ENCODE results near the gene PLEKHB1. TPM values are rescaled to one million over a fixed set of nuclear protein-coding genes. Genes with fewer than 3 reads are reported as not detected.

The PLEKHB1 gene
- total and polyA plus RNA-seq, 9 donors, result 1.4 to 41.6 (median 8.3) TPM

DNA sequence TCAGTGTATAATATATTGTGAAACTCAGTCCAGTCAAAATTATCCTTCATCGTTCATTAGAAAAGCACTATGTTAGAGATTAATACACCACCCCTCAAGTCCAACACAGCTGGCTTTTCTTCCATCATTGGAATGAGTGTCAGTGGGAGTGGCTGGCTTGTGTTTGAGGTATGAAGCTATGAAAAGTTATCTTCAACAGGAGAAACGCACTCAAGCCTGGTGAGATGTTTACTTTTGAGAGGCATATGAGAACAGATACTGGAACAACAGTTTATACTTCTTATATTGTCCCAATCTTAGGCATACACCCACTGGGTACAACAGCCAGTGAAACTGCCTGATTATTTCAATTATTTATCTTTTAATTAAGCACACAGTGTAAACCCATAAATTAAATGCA is 34.3 kb downstream of the PLEKHB1 start:
- H3K4me3 ChIP-seq, result no peak overlapping the region
- DNase-seq, result no peak
- no peaks in the 10 kb centered on the region for H3K27me3 ChIP-seq
- H3K27ac ChIP-seq, result no peak overlapping the region
- H3K9me3 ChIP-seq, result no peaks in the 10 kb centered on the region
- H3K4me1 ChIP-seq (ENCODE audit: insufficient read depth), result no peaks in the 10 kb centered on the region
- intact Hi-C loops (cut with DNase I), result no loop called here
- H3K36me3 ChIP-seq, result no peaks in the 10 kb centered on the region
- TF ChIP-seq EP300 (IDR thresholded peaks at IDR 0.05) (no peak), POLR2A (IDR thresholded peaks at IDR 0.05) (no peak)
- TF ChIP-seq, protein P1, sequence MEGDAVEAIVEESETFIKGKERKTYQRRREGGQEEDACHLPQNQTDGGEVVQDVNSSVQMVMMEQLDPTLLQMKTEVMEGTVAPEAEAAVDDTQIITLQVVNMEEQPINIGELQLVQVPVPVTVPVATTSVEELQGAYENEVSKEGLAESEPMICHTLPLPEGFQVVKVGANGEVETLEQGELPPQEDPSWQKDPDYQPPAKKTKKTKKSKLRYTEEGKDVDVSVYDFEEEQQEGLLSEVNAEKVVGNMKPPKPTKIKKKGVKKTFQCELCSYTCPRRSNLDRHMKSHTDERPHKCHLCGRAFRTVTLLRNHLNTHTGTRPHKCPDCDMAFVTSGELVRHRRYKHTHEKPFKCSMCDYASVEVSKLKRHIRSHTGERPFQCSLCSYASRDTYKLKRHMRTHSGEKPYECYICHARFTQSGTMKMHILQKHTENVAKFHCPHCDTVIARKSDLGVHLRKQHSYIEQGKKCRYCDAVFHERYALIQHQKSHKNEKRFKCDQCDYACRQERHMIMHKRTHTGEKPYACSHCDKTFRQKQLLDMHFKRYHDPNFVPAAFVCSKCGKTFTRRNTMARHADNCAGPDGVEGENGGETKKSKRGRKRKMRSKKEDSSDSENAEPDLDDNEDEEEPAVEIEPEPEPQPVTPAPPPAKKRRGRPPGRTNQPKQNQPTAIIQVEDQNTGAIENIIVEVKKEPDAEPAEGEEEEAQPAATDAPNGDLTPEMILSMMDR (IDR thresholded peaks at IDR 0.05), result no peak
- 12 to 16% (median 13%) methylated on average over 2 of the region's 2 CpGs for WGBS, 3 donors

DNA sequence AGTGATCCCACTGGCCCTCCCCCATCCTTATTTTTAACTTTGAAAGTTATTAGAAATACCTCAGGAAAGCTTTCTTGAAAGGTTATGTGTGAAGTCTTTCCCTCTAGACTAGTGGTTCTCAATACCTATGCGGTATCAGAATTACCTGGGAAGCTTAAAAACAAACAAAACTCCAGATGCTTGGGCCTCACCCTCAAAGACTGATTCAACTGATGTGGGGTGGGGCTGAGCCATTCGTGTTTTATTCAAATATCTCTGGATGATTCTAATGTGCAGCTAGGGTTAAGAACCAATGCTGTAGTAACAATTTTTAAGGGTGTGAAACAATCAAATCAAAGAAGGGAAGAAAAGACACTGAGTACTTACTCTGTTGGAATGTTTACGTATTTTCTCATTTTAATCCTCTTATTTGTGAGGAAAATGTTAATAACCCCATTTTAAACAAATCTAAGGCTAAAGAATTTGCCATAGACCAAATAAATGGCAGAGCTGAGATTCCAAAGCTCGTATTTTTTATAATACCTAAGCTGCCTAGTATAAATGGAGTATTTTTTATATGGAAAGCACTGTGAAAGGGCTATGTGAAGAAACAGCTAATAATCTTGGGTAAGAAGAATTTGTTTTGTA is 47.6 kb downstream of the PLEKHB1 start:
- intact Hi-C loops (cut with DNase I), result no loop called here
- Histone ChIP-seq H3K27ac (no peak overlapping the region), H3K27me3 (no peaks in the 10 kb centered on the region), H3K4me3 (no peak overlapping the region), H3K36me3 (no peaks in the 10 kb centered on the region), H3K4me1 (ENCODE audit: insufficient read depth) (no peaks in the 10 kb centered on the region), H3K9me3 (no peaks in the 10 kb centered on the region)
- TF ChIP-seq EP300 (IDR thresholded peaks at IDR 0.05), result no peak
- TF ChIP-seq, protein P1 (IDR thresholded peaks at IDR 0.05), result no peak
- no peak for TF ChIP-seq POLR2A (IDR thresholded peaks at IDR 0.05)
- no peak for DNase-seq
- WGBS, 3 donors, result 90 to 94% (median 92%) methylated on average over 4 of the region's 4 CpGs

DNA sequence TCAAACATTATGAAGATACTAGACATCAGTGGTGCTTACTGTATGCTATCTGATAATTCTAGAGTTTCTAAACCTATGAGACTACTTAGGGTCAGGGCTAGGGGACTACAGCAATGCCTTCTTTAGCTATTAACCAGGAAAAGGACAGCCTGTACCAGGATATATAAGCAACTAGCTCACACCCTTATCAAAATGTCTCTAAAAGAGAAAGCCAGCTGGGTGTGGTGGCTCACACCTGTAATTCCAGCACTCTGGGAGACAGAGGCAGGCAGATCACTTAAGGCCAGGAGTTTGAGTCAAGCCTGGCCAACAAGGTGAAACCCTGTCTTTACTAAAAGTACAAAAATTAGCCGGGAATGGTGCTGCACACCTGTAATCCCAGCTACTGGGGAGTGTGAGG is 58.7 kb downstream of the PLEKHB1 start:
- no peak for TF ChIP-seq POLR2A (IDR thresholded peaks at IDR 0.05)
- TF ChIP-seq, protein P1 (IDR thresholded peaks at IDR 0.05), result no peak
- TF ChIP-seq EP300 (IDR thresholded peaks at IDR 0.05), result no peak
- DNase-seq, result no peak
- intact Hi-C loops (cut with DNase I), result no loop called here
- Histone ChIP-seq H3K27ac (no peak overlapping the region), H3K27me3 (no peaks in the 10 kb centered on the region), H3K9me3 (no peaks in the 10 kb centered on the region), H3K4me1 (ENCODE audit: insufficient read depth) (no peaks in the 10 kb centered on the region), H3K36me3 (no peaks in the 10 kb centered on the region), H3K4me3 (no peak overlapping the region)
- WGBS, 3 donors, result 89 to 100% (median 100%) methylated on average over 1 of the region's 1 CpG

- Histone ChIP-seq H3K27me3 (no peaks in the 10 kb centered on the region), H3K4me1 (ENCODE audit: insufficient read depth) (no peaks in the 10 kb centered on the region), H3K27ac (no peak overlapping the region), H3K9me3 (no peaks in the 10 kb centered on the region), H3K4me3 (no peak overlapping the region), H3K36me3 (no peaks in the 10 kb centered on the region)
- WGBS, 3 donors, result 78 to 89% (median 87%) methylated on average over 3 of the region's 3 CpGs
- no peak for DNase-seq
- no peak for TF ChIP-seq EP300 (IDR thresholded peaks at IDR 0.05)
- TF ChIP-seq, protein P1 (IDR thresholded peaks at IDR 0.05), result no peak
- no peak for TF ChIP-seq POLR2A (IDR thresholded peaks at IDR 0.05)
- intact Hi-C loops (cut with DNase I), result no loop called here
These were observed 64.6 kb downstream of the PLEKHB1 start for GRCh38 chr11:73710964-73711363.

Other genes with a start within 250 kb of the PLEKHB1 start
- 10 to 100 TPM; 17.3 to 45.5 (median 39.5) TPM for gene FAM168A, start 48.5 kb upstream of the PLEKHB1 start, total RNA-seq
- 10 to 100 TPM; 16.7 to 44.5 TPM for gene FAM168A, start 48.5 kb upstream of the PLEKHB1 start, polyA plus RNA-seq
- 100 to 1,000 TPM in 5 of 7 donors, 10 to 100 TPM in 2; 96.5 to 128 (median 102) TPM for gene RAB6A, start 114.5 kb downstream of the PLEKHB1 start, total RNA-seq
- gene RAB6A, start 114.5 kb downstream of the PLEKHB1 start, polyA plus RNA-seq, result 100 to 1,000 TPM in 1 of 2 donors, 10 to 100 TPM in 1; 55.9 to 127 TPM
- 10 to 100 TPM; 18.7 to 32.9 (median 26.3) TPM for gene MRPL48, start 141.3 kb downstream of the PLEKHB1 start, total RNA-seq
- 10 to 100 TPM; 30.4 to 33.4 TPM for gene MRPL48, start 141.3 kb downstream of the PLEKHB1 start, polyA plus RNA-seq
- gene COA4, start 230.3 kb downstream of the PLEKHB1 start, total RNA-seq, result 10 to 100 TPM; 47.6 to 72.5 (median 53.8) TPM
- gene COA4, start 230.3 kb downstream of the PLEKHB1 start, polyA plus RNA-seq, result 10 to 100 TPM; 55.7 to 61.4 TPM
- gene PAAF1, start 230.4 kb downstream of the PLEKHB1 start, total RNA-seq, result 10 to 100 TPM in 6 of 7 donors, 1 to 10 TPM in 1; 9.5 to 28.7 (median 18.3) TPM
- 10 to 100 TPM; 17.4 to 48.0 TPM for gene PAAF1, start 230.4 kb downstream of the PLEKHB1 start, polyA plus RNA-seq

Measured in ovary (tissue), 9 donors.